ENCODE results near the gene ARHGEF40.

DNA sequence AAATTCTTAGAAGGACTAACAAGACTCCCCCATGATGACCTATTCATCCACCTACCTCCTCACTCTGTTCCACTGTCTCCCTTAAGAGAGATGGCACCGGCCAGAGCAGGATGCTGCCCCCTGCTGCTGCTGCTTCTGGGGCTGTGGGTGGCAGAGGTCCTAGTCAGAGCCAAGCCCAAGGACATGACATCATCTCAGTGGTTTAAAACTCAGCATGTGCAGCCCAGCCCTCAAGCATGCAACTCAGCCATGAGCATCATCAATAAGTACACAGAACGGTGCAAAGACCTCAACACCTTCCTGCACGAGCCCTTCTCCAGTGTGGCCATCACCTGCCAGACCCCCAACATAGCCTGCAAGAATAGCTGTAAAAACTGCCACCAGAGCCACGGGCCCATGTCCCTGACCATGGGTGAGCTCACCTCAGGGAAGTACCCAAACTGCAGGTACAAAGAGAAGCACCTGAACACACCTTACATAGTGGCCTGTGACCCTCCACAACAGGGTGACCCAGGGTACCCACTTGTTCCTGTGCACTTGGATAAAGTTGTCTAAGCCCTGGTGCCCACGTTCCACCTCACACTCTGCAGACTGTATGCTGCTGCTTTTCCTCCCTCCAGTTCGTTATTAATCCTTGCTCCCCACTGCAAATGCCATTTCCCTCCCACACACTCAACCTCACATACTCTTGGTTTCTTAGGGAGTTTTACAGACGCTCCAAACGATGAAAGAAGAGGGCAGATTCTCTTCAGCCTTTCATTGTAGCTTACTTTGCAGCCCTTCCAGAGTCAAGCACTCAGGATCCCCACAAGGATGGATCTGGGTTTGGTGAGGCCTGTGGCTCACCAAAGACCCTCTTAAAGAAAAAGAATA is 12.1 kb upstream of the ARHGEF40 start, which contains the start of gene RNASE8:
- TF ChIP-seq EZH2phosphoT487 (conservative IDR thresholded peaks at IDR 0.05; ENCODE audit: low read length) (no peak), CTCF (IDR thresholded peaks at IDR 0.05; ENCODE audit: insufficient read depth, low read length, poor library complexity, severe bottlenecking) (no peak)
